ENCODE data around the gene CD8B2. TPM values are rescaled to one million over a fixed set of nuclear protein-coding genes. Genes with fewer than 3 reads are reported as not detected.

Gene CD8B2
- total RNA-seq, 1 experiment from 2014 or later, result not detected

Other genes starting within 250 kb of the CD8B2 start
- gene RGPD3, start 19.0 kb upstream of the CD8B2 start, total RNA-seq (2021), result 0.07 to 0.11 TPM (median 0.11 TPM) in 3 replicates